Pancreas (tissue), 10 donors: Measurements from ENCODE around the gene LTK. TPM values are rescaled to one million over a fixed set of nuclear protein-coding genes. Genes with fewer than 3 reads are reported as not detected.

Experiments used
- ATAC-seq, 4 donors: fragments of 200-7000 bp; cut with Tn5 transposase; one replicate each; pipeline versions ENCODE4 v1.8.0 to v1.9.1; 2020; ENCODE audit warnings: mild to moderate bottlenecking in 4 of 4, moderate library complexity in 4 of 4
- DNase-seq, 6 donors: peaks; one replicate each; pipeline ENCODE4 v3.0.0-alpha.2; 2020
- FAIRE-seq: peaks from 2 replicates; lab custom pipeline; 2012; peaks lifted over from hg19 to GRCh38; lab: Jason Lieb, UNC
- H3K27ac ChIP-seq, 4 donors: fragments of 200-600 bp; sonication (generic); 1 replicate in 3 of 4; 2 replicates in 1 of 4; pipeline versions ENCODE4 v1.5.0 to v1.8.0; 2020
- H3K27me3 ChIP-seq, 4 donors: fragments of 200-600 bp; one replicate each; pipeline ENCODE4 v1.8.0; 2021
- H3K36me3 ChIP-seq, 3 donors: fragments of 200-600 bp; sonication (generic) in 1 of 3; one replicate each; pipeline versions ENCODE4 v1.5.0 to v1.8.0; 2020 to 2021
- H3K4me1 ChIP-seq, 3 donors: fragments of 200-600 bp; one replicate each; pipeline ENCODE4 v1.8.0; 2021
- H3K4me3 ChIP-seq, 4 donors: fragments of 200-600 bp; sonication (generic) in 2 of 4; one replicate each; pipeline versions ENCODE4 v1.5.0 to v1.8.0; 2020 to 2021
- H3K9me3 ChIP-seq, 4 donors: fragments of 200-600 bp; one replicate each; pipeline ENCODE4 v1.8.0; 2021
- CTCF ChIP-seq, 4 donors: fragments of 200-600 bp; sonication (generic) in 3 of 4; IDR thresholded peaks; one replicate each; pipeline versions ENCODE4 v1.5.0 to v1.8.0; 2021; ENCODE audit warnings: antibody characterized with exemption in 4 of 4
- WGBS, 2 donors: extraction: QIAGEN DNeasy Blood & Tissue Kit; methylation state at CpG; one replicate each; pipeline ENCODE4 v1.1.7; 2013; 5-methylcytosine and 5-hydroxymethylcytosine counted together
- intact Hi-C, 3 donors: fragments of 100-400 bp; cut with DNase I; formaldehyde crosslinking; loops; one replicate each; pipeline versions ENCODE4 v1.11.1 to v1.14.2; 2022
- polyA plus RNA-seq, 2 donors: library from polyadenylated mRNA; stranded (reverse); fragments of 200-250 nt; gene quantifications; one replicate each; pipeline ENCODE4 v1.2.3, GENCODE V29; 2013
- total RNA-seq, 6 donors: library from RNA; stranded (reverse); fragmentation: NEBNext Ultra II Directional in 4 of 6; extraction: Animal tissue kit (Norgen Biotek cat#: 25700) in 4 of 6; gene quantifications; one replicate each; pipeline versions ENCODE4 v1.2.1 to v1.2.4, GENCODE V29; 2021 to 2023
- donor health status: healthy with polysubstance abuse.
- donor health status: DM: no; HTN: no; CAD: no; lungs with moderate emphysema.
- donor health status: DM: no; HTN: no; CAD: no.
- donor health status: control.
- donor health status: control.
- donor health status: Bipolar disorder and iron deficiency.
- donor health status: DM: yes; HTN: yes; CAD: no.
- donor health status: DM: no; HTN: no; CAD: no.
- donor health status: DM: no; HTN: no; CAD: no.
- donor health status: DM: yes; HTN: yes; CAD: no.

LTK gene
- total and polyA plus RNA-seq, 8 donors: 0.17 to 0.63 (median 0.26) TPM

GRCh38 chr15:41506796-41507341 is 6.8 kb downstream of the LTK start:
- Histone ChIP-seq H3K9me3 (no peaks in the 10 kb centered on the region), H3K27me3 (no peaks in the 10 kb centered on the region), H3K27ac (no peak overlapping the region), H3K4me3 (no peak overlapping the region), H3K36me3 (no peaks in the 10 kb centered on the region), H3K4me1 (peaks cover 0 to 3% (median 0%) of the 10 kb centered on the region in 3 donors)
- DNase-seq (no peak), ATAC-seq (peak in 1 of 4 donors; percentile 10), FAIRE-seq (no peak)
- intact Hi-C loops: no loop called here
- TF ChIP-seq CTCF (IDR thresholded peaks at IDR 0.05): no peak
- 75 to 79% methylated on average over 10 of the region's 10 CpGs for WGBS, 2 donors

- no peak overlapping the region for H3K4me3 ChIP-seq
- intact Hi-C loops: no loop called here
- H3K9me3 ChIP-seq: no peaks in the 10 kb centered on the region
- WGBS, 2 donors: 89 to 96% methylated on average over 4 of the region's 4 CpGs
- DNase-seq (no peak), FAIRE-seq (no peak), ATAC-seq (no peak)
- no peak overlapping the region for H3K27ac ChIP-seq
- no peaks in the 10 kb centered on the region for H3K4me1 ChIP-seq
- no peaks in the 10 kb centered on the region for H3K36me3 ChIP-seq
- no peak for TF ChIP-seq CTCF (IDR thresholded peaks at IDR 0.05)
- no peaks in the 10 kb centered on the region for H3K27me3 ChIP-seq
Observed at GRCh38 chr15:41505776-41506175, 7.9 kb downstream of the LTK start.

- Histone ChIP-seq H3K4me3 (no peak overlapping the region), H3K9me3 (no peaks in the 10 kb centered on the region), H3K27me3 (no peaks in the 10 kb centered on the region), H3K27ac (no peak overlapping the region), H3K4me1 (no peaks in the 10 kb centered on the region), H3K36me3 (no peaks in the 10 kb centered on the region)
- WGBS, 2 donors: 92 to 94% methylated on average over 13 of the region's 13 CpGs
- intact Hi-C loops: no loop called here
- FAIRE-seq (no peak), ATAC-seq (no peak), DNase-seq (no peak)
- no peak for TF ChIP-seq CTCF (IDR thresholded peaks at IDR 0.05)
Observed at GRCh38 chr15:41504751-41505492, 8.7 kb downstream of the LTK start.

- Histone ChIP-seq H3K9me3 (no peaks in the 10 kb centered on the region), H3K4me3 (no peak overlapping the region), H3K4me1 (no peaks in the 10 kb centered on the region), H3K36me3 (no peaks in the 10 kb centered on the region), H3K27me3 (no peaks in the 10 kb centered on the region), H3K27ac (no peak overlapping the region)
- no peak for TF ChIP-seq CTCF (IDR thresholded peaks at IDR 0.05)
- no peak for FAIRE-seq
- 86 to 89% methylated on average over 5 of the region's 5 CpGs for WGBS, 2 donors
- intact Hi-C loops: no loop called here
- DNase-seq: no peak
- no peak for ATAC-seq
Observed at GRCh38 chr15:41503669-41504010, 10.0 kb downstream of the LTK start.
